Uterus (tissue), 4 donors: ENCODE measurements around the gene HDGFL3. TPM values are rescaled to one million over a fixed set of nuclear protein-coding genes. Genes with fewer than 3 reads are reported as not detected.
"Not testable (repeated sequence)": the region's sequence is repeated elsewhere in the genome, so short reads cannot be mapped to it uniquely, and the experiment has no call there.

Source experiments
- DNase-seq, 2 donors: peaks; one replicate each; pipeline ENCODE4 v3.0.0-alpha.2; 2019 to 2020
- H3K27ac ChIP-seq, 2 donors: fragments of 200-600 bp; sonication (generic); 1 replicate in 1 of 2; 2 replicates in 1 of 2; pipeline ENCODE4 v1.5.1; 2016 to 2018
- H3K27me3 ChIP-seq, 2 donors: fragments of 200-600 bp; sonication (generic); one replicate each; pipeline ENCODE4 v1.5.1; 2018 to 2019; ENCODE audit warnings: control low read depth in 1 of 2
- H3K36me3 ChIP-seq, 2 donors: fragments of 200-600 bp; sonication (generic); one replicate each; pipeline ENCODE4 v1.5.1; 2019; ENCODE audit warnings: control low read depth in 1 of 2
- H3K4me1 ChIP-seq, 2 donors: fragments of 200-600 bp; sonication (generic); one replicate each; pipeline ENCODE4 v1.5.1; 2018 to 2019; ENCODE audit warnings: control low read depth in 1 of 2
- H3K4me3 ChIP-seq, 2 donors: fragments of 200-600 bp; sonication (generic); 1 replicate in 1 of 2; 2 replicates in 1 of 2; pipeline ENCODE4 v1.5.1; 2018 to 2019; ENCODE audit warnings: mild to moderate bottlenecking in 1 of 2
- H3K9me3 ChIP-seq, 2 donors: fragments of 200-600 bp; sonication (generic); one replicate each; pipeline ENCODE4 v1.5.1; 2019; ENCODE audit warnings: control low read depth in 1 of 2
- POLR2A ChIP-seq, 2 donors: fragments of 450-650 bp; IDR thresholded peaks; one replicate each; pipeline ENCODE4 v1.6.1; 2016; ENCODE audit warnings: antibody characterized with exemption in 2 of 2, mild to moderate bottlenecking in 1 of 2, moderate library complexity in 1 of 2
- intact Hi-C: fragments of 100-400 bp; cut with DNase I; formaldehyde crosslinking; loops from one replicate; pipeline ENCODE4 v1.15.1; 2023; ENCODE audit warnings: low total_unique reads
- total RNA-seq, 4 donors: library from RNA; depleted of rRNA in 3 of 4; stranded (reverse); fragments of >200 nt in 3 of 4; gene quantifications; one replicate each; pipeline versions ENCODE4 v1.1.0 to v1.2.4, GENCODE V29; 2014 to 2023
- TF ChIP-seq, protein P1 (sequence below), 4 experiments: fragments of 200-600 bp in 2 of 4; fragments of 450-650 bp in 2 of 4; sonication (generic) in 2 of 4; IDR thresholded peaks; one replicate each; pipeline ENCODE4 v1.5.1; 2016 to 2019; ENCODE audit warnings: antibody characterized with exemption in 4 of 4, mild to moderate bottlenecking in 2 of 4, moderate library complexity in 1 of 4
- donor health status: DM: yes; HTN: yes; CAD: no.

The HDGFL3 gene
- total RNA-seq, 4 donors from 2014 or later, result 12.8 to 70.9 (median 38.1) TPM

DNA sequence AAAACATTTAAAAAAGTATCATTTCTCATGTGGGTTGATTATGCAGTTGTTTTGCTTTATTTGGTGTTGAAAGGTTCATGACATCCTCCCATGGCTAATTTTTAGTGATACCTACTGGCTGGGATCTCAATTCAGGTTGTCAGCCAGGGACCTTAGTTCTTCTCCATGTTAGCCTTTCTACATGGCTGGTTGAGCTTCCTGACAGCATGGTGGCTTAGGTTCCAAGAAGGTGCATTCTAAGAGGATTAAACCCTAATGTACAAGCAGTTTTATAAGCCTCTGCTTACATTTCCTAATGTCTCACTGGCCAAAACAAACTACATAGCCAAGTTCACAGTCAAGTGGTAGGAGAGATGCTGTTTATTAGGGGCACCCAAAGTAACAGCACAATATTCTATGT, 109.5 kb downstream of the HDGFL3 start:
- no peak overlapping the region for H3K27ac ChIP-seq
- no peaks in the 10 kb centered on the region for H3K4me1 ChIP-seq
- H3K9me3 ChIP-seq, result peaks cover 0 to 3% of the 10 kb centered on the region in 2 donors
- H3K27me3 ChIP-seq, result no peaks in the 10 kb centered on the region
- intact Hi-C loops, result no loop called here
- TF ChIP-seq POLR2A (IDR thresholded peaks at IDR 0.05), result no peak
- TF ChIP-seq, protein P1, sequence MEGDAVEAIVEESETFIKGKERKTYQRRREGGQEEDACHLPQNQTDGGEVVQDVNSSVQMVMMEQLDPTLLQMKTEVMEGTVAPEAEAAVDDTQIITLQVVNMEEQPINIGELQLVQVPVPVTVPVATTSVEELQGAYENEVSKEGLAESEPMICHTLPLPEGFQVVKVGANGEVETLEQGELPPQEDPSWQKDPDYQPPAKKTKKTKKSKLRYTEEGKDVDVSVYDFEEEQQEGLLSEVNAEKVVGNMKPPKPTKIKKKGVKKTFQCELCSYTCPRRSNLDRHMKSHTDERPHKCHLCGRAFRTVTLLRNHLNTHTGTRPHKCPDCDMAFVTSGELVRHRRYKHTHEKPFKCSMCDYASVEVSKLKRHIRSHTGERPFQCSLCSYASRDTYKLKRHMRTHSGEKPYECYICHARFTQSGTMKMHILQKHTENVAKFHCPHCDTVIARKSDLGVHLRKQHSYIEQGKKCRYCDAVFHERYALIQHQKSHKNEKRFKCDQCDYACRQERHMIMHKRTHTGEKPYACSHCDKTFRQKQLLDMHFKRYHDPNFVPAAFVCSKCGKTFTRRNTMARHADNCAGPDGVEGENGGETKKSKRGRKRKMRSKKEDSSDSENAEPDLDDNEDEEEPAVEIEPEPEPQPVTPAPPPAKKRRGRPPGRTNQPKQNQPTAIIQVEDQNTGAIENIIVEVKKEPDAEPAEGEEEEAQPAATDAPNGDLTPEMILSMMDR (IDR thresholded peaks at IDR 0.05), result no peak
- H3K4me3 ChIP-seq, result no peak overlapping the region
- no peaks in the 10 kb centered on the region for H3K36me3 ChIP-seq
- DNase-seq, result no peak

DNA sequence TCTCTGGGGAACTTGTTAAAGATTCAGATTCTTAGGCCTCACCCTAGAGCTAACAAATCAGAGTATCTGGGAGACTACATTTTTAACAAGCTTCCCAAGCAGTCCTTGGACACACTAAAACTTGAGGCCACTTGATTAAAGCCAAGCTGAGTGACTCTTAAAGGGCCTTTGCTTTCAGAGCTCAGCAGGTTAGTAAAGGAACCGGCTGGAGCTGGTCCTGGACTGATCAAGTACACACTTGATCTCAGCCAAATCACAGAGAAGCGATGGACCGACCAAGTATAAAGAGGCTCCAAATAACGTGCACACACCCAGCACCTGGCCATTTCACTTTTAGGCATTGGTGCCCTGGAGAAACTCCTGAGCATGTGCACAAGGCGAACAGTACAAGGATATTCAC, 113.0 kb downstream of the HDGFL3 start:
- H3K27ac ChIP-seq, result no peak overlapping the region
- H3K27me3 ChIP-seq, result no peaks in the 10 kb centered on the region
- no peak for TF ChIP-seq POLR2A (IDR thresholded peaks at IDR 0.05)
- TF ChIP-seq, protein P1 (IDR thresholded peaks at IDR 0.05), result no peak
- no peaks in the 10 kb centered on the region for H3K36me3 ChIP-seq
- H3K4me3 ChIP-seq, result no peak overlapping the region
- no peaks in the 10 kb centered on the region for H3K4me1 ChIP-seq
- no peak for DNase-seq
- peaks cover 0 to 3% of the 10 kb centered on the region in 2 donors for H3K9me3 ChIP-seq
- intact Hi-C loops, result no loop called here

DNA sequence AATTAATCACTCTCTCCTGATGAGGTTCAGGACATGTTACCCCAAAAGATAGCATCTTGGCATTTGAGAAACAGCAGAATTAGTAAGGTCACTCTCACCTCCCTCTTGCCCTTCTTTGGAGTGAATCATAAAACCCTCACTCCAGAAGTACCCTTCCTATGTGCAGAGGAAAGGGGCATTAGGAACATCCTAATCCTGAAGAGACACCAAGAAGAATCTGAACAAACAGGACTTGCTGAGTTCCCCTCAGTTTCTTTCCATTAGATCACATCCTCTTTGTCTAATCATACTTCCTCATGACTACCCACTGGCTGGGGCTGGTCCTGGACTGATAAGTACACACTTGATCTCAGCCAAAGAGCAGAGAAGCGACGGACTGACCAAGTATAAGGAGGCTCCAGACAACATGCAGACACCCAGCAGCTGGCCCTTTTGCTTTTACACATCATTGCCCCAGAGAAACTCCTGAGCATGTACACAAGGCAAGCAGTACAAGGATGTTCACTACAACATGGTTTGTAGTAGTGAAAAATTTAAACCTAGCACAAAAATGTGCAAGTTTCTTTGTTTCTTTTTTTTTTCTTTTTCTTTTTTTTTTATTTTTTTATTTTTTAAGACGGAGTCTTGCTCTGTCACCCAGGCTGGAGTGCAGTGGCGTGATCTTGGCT, 115.2 kb downstream of the HDGFL3 start:
- peak in 1 of 2 donors; percentile 34 for DNase-seq
- Histone ChIP-seq H3K9me3 (no peaks in the 10 kb centered on the region), H3K27me3 (no peaks in the 10 kb centered on the region), H3K27ac (no peak overlapping the region), H3K4me1 (no peaks in the 10 kb centered on the region), H3K36me3 (no peaks in the 10 kb centered on the region), H3K4me3 (no peak overlapping the region)
- TF ChIP-seq, protein P1 (IDR thresholded peaks at IDR 0.05), result no peak
- TF ChIP-seq POLR2A (IDR thresholded peaks at IDR 0.05), result no peak
- intact Hi-C loops, result no loop called here

DNA sequence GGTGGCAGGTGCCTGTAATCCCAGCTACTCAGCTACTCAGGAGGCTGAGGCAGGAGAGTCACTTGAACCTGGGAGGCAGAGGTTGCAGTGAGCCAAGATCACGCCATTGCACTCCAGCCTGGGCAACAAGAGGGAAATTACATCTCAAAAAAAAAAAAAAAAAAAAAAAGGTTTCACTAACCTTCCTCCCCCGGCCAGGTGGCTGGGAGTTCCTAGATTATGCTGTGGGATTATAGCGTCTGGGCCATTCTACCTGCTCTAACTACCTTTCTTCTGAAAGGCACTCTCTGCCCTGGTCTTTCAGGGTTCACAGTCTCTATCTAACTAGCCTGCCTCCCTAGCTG, 115.7 kb downstream of the HDGFL3 start:
- H3K4me1 ChIP-seq, intact Hi-C loops, H3K4me3 ChIP-seq, DNase-seq, H3K27ac ChIP-seq, H3K27me3 ChIP-seq, H3K9me3 ChIP-seq, H3K36me3 ChIP-seq: not testable (repeated sequence)

DNA sequence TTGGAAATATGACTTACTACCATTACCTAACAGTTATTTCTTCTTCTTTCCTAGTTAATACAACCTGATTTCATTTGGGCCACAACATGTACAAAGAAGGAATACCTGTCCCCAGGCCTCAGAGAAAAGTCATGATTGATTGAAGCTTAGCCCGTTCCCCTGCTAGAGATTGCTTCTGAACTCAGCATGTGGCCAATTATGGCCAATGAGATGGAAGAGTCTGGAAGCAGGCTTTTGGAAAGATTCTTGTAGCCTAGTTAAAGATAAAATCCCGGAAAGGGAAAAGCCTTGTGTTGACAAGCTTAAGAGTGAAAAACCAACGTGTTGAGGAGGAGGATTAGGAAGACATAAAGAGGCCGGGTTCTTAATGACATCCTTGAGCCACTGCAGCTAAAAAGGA, 117.2 kb downstream of the HDGFL3 start:
- Histone ChIP-seq H3K36me3 (no peaks in the 10 kb centered on the region), H3K4me3 (no peak overlapping the region), H3K4me1 (no peaks in the 10 kb centered on the region), H3K27me3 (no peaks in the 10 kb centered on the region), H3K27ac (no peak overlapping the region), H3K9me3 (no peaks in the 10 kb centered on the region)
- intact Hi-C loops, result no loop called here
- no peak for DNase-seq
- TF ChIP-seq POLR2A (IDR thresholded peaks at IDR 0.05), result no peak
- TF ChIP-seq, protein P1 (IDR thresholded peaks at IDR 0.05), result no peak

DNA sequence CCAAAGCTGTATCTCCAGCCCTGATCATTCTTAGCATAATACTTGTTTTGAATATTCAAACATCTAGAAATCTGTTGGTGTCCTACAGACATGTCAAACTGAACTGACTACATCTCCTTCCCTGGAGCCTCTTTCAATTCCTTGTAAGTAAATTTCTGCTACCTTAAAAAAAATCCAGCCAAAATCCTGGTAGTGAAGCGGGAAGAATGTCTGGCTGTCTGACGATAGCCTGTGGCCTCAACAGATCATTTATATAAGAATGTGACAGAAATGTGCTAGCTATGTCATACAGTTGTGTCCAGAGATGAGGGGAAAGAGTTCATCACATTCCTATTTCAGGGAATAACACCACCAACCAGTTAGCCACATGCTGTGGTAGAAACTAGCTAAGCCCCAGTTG, 118.7 kb downstream of the HDGFL3 start:
- Histone ChIP-seq H3K36me3 (no peaks in the 10 kb centered on the region), H3K4me1 (no peaks in the 10 kb centered on the region), H3K27me3 (no peaks in the 10 kb centered on the region), H3K9me3 (no peaks in the 10 kb centered on the region), H3K4me3 (no peak overlapping the region), H3K27ac (no peak overlapping the region)
- TF ChIP-seq POLR2A (IDR thresholded peaks at IDR 0.05), result no peak
- TF ChIP-seq, protein P1 (IDR thresholded peaks at IDR 0.05), result no peak
- intact Hi-C loops, result no loop called here
- no peak for DNase-seq
